Vagina (tissue), 2 donors: ENCODE results near the gene SYNDIG1.

Experiments
- CTCF ChIP-seq, 3 experiments: fragments of 450-650 bp in 2 of 3; fragments of 200-600 bp in 1 of 3; sonication (generic) in 1 of 3; IDR thresholded peaks; one replicate each; pipeline ENCODE4 v1.5.1; 2017 to 2019; ENCODE audit warnings: antibody characterized with exemption in 3 of 3, mild to moderate bottlenecking in 2 of 3, moderate library complexity in 2 of 3
- POLR2A ChIP-seq, 2 donors: fragments of 450-650 bp; IDR thresholded peaks; one replicate each; pipeline ENCODE4 v1.6.1; 2017; ENCODE audit warnings: antibody characterized with exemption in 2 of 2, mild to moderate bottlenecking in 2 of 2, moderate library complexity in 2 of 2

DNA sequence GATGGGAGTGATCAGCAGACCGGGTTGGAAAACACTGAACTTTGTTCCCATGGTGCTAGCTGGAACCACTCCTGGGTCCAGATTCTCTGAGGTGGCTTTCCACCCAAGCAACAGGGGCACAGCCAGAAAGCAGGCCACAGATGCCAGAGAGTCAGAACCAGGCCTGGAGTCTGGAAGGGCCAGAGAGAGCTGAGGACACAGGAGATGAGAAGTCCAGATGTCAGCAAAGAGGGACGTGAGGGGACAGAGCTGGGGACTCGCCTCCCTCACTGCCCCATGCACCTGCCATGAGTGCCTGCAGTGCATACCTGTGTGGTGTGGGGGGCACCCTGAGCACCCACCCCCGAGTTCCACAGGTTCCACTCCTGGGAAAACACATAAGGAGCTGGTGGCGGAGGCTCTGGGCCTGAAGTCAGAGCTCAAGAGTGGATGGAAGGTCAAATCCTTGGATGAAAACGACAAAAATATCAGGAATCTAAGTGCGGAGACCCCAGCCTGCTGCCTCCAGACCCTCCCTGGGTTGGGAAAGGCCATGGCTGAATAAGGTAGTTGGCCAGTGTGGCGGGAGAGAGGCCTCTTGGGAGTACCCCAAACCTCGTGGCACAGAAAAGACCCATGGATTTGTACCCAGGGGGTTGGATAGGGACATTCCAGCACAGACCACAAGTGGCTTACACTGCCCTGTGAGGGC lies 224.2 kb downstream of the SYNDIG1 start:
- TF ChIP-seq POLR2A (IDR thresholded peaks at IDR 0.05) (no peak), CTCF (IDR thresholded peaks at IDR 0.05) (no peak)
